ENCODE results near the gene HEG1. TPM values are rescaled to one million over a fixed set of nuclear protein-coding genes. Genes with fewer than 3 reads are reported as not detected.

The HEG1 gene
- total and polyA plus RNA-seq, 9 donors, result 12.2 to 64.7 (median 35.6) TPM

GRCh38 chr3:124999317-124999716, 56.5 kb downstream of the HEG1 start:
- Histone ChIP-seq H3K27ac (no peak overlapping the region), H3K27me3 (no peaks in the 10 kb centered on the region), H3K4me1 (ENCODE audit: insufficient read depth) (peaks cover 6% of the 10 kb centered on the region), H3K36me3 (no peaks in the 10 kb centered on the region), H3K4me3 (no peak overlapping the region), H3K9me3 (no peaks in the 10 kb centered on the region)
- WGBS, 3 donors, result 52 to 75% (median 55%) methylated on average over 1 of the region's 1 CpG
- intact Hi-C loops (cut with DNase I), result loop anchor here in 3 of 4 donors (5.0 to 10.0 kb wide), 4 partner anchors 168 to 585 kb away; partner anchors contain the start of gene ZNF148 (in 1 of the 3)
- DNase-seq, result no peak
- TF ChIP-seq POLR2A (IDR thresholded peaks at IDR 0.05) (no peak), CTCF (IDR thresholded peaks at IDR 0.05) (no peak)

- Histone ChIP-seq H3K4me1 (ENCODE audit: insufficient read depth) (no peaks in the 10 kb centered on the region), H3K4me3 (no peak overlapping the region), H3K27ac (no peak overlapping the region), H3K36me3 (no peaks in the 10 kb centered on the region), H3K27me3 (no peaks in the 10 kb centered on the region), H3K9me3 (no peaks in the 10 kb centered on the region)
- 89 to 93% (median 89%) methylated on average over 3 of the region's 3 CpGs for WGBS, 3 donors
- TF ChIP-seq EP300 (IDR thresholded peaks at IDR 0.05), result no peak
- intact Hi-C loops (cut with DNase I), result loop anchor here in 3 of 4 donors (5.0 to 10.0 kb wide), 4 partner anchors 169 to 587 kb away; partner anchors contain the start of gene ZNF148 (in 1 of the 3)
- no peak for DNase-seq
These were observed 57.6 kb downstream of the HEG1 start for GRCh38 chr3:124998247-124998630.

- Histone ChIP-seq H3K27ac (no peak overlapping the region), H3K27me3 (no peaks in the 10 kb centered on the region), H3K4me1 (ENCODE audit: insufficient read depth) (no peaks in the 10 kb centered on the region), H3K4me3 (no peak overlapping the region), H3K36me3 (no peaks in the 10 kb centered on the region), H3K9me3 (no peaks in the 10 kb centered on the region)
- DNase-seq, result no peak
- WGBS, 3 donors, result 73 to 83% (median 79%) methylated on average over 21 of the region's 21 CpGs
- TF ChIP-seq CTCF (IDR thresholded peaks at IDR 0.05), result no peak
- no peak for TF ChIP-seq POLR2A (IDR thresholded peaks at IDR 0.05)
- no peak for TF ChIP-seq EP300 (IDR thresholded peaks at IDR 0.05)
- intact Hi-C loops (cut with DNase I), result loop anchor here in 3 of 4 donors (5.0 to 10.0 kb wide), 4 partner anchors 170 to 587 kb away; partner anchors contain the start of gene ZNF148 (in 1 of the 3)
These were observed 58.2 kb downstream of the HEG1 start for GRCh38 chr3:124997303-124998246.

- peak; percentile 56 to 75 (median 60) for TF ChIP-seq CTCF (IDR thresholded peaks at IDR 0.05)
- no peak for TF ChIP-seq EP300 (IDR thresholded peaks at IDR 0.05)
- no peak for TF ChIP-seq POLR2A (IDR thresholded peaks at IDR 0.05)
- Histone ChIP-seq H3K27me3 (no peaks in the 10 kb centered on the region), H3K9me3 (no peaks in the 10 kb centered on the region), H3K36me3 (no peaks in the 10 kb centered on the region), H3K27ac (no peak overlapping the region), H3K4me3 (no peak overlapping the region), H3K4me1 (ENCODE audit: insufficient read depth) (no peaks in the 10 kb centered on the region)
- WGBS, 3 donors, result 47 to 55% (median 53%) methylated on average over 6 of the region's 6 CpGs
- intact Hi-C loops (cut with DNase I), result loop anchor here in 3 of 4 donors (5.0 to 10.0 kb wide), 4 partner anchors 172 to 589 kb away; partner anchors contain the start of gene ZNF148 (in 1 of the 3)
- DNase-seq, result peak; percentile 44 to 69 (median 62)
These were observed 60.3 kb downstream of the HEG1 start for GRCh38 chr3:124995460-124995994.
